Left lung (tissue), 10 donors: ENCODE results near the gene LPAR2. TPM values are rescaled to one million over a fixed set of nuclear protein-coding genes. Genes with fewer than 3 reads are reported as not detected.
"Not testable (repeated sequence)": the region's sequence is repeated elsewhere in the genome, so short reads cannot be mapped to it uniquely, and the experiment has no call there.

ENCODE experiments used
- ATAC-seq: fragments of 200-7000 bp; cut with Tn5 transposase; one replicate; pipeline ENCODE4 v1.9.1; 2020; ENCODE audit warnings: moderate library complexity
- DNase-seq, 4 donors: peaks; one replicate each; pipeline ENCODE4 v3.0.0-alpha.2; 2013 to 2020
- H3K27ac ChIP-seq, 2 donors: fragments of 200-600 bp; sonication (generic) in 1 of 2; one replicate each; pipeline versions ENCODE4 v1.5.0 to v1.8.0; 2020 to 2021
- H3K27me3 ChIP-seq, 2 donors: fragments of 200-600 bp; sonication (generic) in 1 of 2; one replicate each; pipeline versions ENCODE4 v1.5.0 to v1.8.0; 2020 to 2021
- H3K36me3 ChIP-seq, 2 donors: fragments of 200-600 bp; sonication (generic) in 1 of 2; one replicate each; pipeline versions ENCODE4 v1.5.0 to v1.8.0; 2020 to 2021
- H3K4me1 ChIP-seq, 2 donors: fragments of 200-600 bp; one replicate each; pipeline ENCODE4 v1.8.0; 2021
- H3K4me3 ChIP-seq, 2 donors: fragments of 200-600 bp; sonication (generic) in 1 of 2; one replicate each; pipeline versions ENCODE4 v1.5.0 to v1.8.0; 2020 to 2021; ENCODE audit warnings: mild to moderate bottlenecking in 1 of 2
- H3K9me3 ChIP-seq, 2 donors: fragments of 200-600 bp; sonication (generic) in 1 of 2; one replicate each; pipeline versions ENCODE4 v1.5.0 to v1.8.0; 2020 to 2021
- intact Hi-C, 2 donors: fragments of 100-400 bp; cut with DNase I; formaldehyde crosslinking; loops; one replicate each; pipeline versions ENCODE4 v1.11.2 to v1.14.2; 2022
- polyA plus RNA-seq, 6 donors: library from polyadenylated mRNA; unstranded; fragments of 120-200 nt; gene quantifications; one replicate each; pipeline ENCODE4 v1.2.1, GENCODE V29; 2013; ENCODE audit not compliant: insufficient read length in 6 of 6
- total RNA-seq, 2 donors: library from RNA; stranded (reverse); fragmentation: NEBNext Ultra II Directional; extraction: Animal tissue kit (Norgen Biotek cat#: 25700); gene quantifications; one replicate each; pipeline ENCODE4 v1.2.1, GENCODE V29; 2021
- TF ChIP-seq, protein P1 (sequence below), 2 donors: fragments of 200-600 bp; sonication (generic) in 1 of 2; IDR thresholded peaks; one replicate each; pipeline versions ENCODE4 v1.5.0 to v1.8.0; 2021; ENCODE audit warnings: antibody characterized with exemption in 2 of 2
- donor health status: DM: no; HTN: yes; CAD: no.
- donor health status: DM: no; HTN: no; CAD: no.

The LPAR2 gene
- total and polyA plus RNA-seq, 8 donors: 16.1 to 60.8 (median 41.6) TPM

DNA sequence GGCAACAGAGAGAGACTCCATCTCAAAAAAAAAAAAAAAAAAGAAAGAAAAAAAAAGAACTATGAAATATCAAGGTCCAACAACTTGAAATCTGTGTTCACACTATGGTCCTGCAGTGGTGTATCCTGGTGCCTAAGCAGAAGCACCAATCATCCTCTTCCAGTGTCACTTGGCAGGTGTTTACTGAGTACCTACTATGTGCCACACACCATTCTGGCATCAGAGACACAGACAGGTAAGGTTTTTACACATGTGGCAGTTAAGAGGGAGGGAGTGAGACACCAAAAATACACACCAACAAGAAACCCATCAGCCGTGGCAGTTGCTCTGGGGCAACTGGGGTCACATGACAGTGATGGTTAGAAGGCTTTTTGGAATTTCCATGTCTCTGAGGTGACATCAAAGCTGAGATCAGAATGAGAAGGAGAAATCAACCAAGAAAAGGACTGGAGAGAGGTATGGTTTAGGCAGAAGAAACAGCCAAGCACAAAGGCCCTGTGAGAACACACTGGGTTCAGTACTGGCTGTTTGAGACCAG, 27.2 kb downstream of the LPAR2 start:
- ATAC-seq (no peak), DNase-seq (peak in 1 of 4 donors; percentile 1)
- intact Hi-C loops: no loop called here
- H3K9me3 ChIP-seq: no peaks in the 10 kb centered on the region
- peaks cover 0 to 1% of the 10 kb centered on the region in 2 donors for H3K4me1 ChIP-seq
- no peak overlapping the region for H3K27ac ChIP-seq
- no peaks in the 10 kb centered on the region for H3K36me3 ChIP-seq
- no peaks in the 10 kb centered on the region for H3K27me3 ChIP-seq
- no peak overlapping the region for H3K4me3 ChIP-seq
- TF ChIP-seq, protein P1, sequence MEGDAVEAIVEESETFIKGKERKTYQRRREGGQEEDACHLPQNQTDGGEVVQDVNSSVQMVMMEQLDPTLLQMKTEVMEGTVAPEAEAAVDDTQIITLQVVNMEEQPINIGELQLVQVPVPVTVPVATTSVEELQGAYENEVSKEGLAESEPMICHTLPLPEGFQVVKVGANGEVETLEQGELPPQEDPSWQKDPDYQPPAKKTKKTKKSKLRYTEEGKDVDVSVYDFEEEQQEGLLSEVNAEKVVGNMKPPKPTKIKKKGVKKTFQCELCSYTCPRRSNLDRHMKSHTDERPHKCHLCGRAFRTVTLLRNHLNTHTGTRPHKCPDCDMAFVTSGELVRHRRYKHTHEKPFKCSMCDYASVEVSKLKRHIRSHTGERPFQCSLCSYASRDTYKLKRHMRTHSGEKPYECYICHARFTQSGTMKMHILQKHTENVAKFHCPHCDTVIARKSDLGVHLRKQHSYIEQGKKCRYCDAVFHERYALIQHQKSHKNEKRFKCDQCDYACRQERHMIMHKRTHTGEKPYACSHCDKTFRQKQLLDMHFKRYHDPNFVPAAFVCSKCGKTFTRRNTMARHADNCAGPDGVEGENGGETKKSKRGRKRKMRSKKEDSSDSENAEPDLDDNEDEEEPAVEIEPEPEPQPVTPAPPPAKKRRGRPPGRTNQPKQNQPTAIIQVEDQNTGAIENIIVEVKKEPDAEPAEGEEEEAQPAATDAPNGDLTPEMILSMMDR (IDR thresholded peaks at IDR 0.05): no peak

DNA sequence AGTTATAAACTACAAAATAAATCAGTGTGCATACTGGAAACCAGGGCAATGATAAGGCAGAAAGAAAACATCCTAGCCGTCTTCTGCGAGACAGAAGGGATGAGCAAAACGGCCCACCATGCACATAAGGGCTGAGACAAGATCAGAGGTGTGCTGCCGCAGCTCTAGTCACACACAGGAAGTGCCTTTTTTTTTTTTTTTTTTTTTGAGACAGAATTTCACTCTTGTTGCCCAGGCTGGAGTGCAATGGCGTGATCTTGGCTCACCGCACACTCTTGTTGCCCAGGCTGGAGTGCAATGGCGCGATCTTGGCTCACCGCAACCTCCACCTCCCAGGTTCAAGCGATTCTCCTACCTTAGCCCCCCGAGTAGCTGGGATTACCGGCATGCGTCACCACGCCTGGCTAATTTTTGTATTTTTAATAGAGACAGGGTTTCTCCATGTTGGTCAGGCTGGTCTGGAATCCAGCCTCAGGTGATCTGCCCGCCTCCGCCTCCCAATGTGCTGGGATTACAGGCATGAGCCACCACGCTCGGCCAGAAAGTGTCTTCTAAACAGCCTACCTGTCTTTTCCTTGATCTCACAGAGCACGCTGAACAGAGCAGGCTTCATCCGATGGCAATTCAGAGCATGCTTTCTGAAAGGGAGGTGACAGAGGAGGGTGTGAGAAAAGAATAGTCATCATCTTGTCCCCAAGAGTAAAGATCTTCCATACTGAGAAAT, 29.1 kb downstream of the LPAR2 start:
- intact Hi-C loops, H3K4me3 ChIP-seq, ATAC-seq, H3K36me3 ChIP-seq, H3K9me3 ChIP-seq, H3K27me3 ChIP-seq: not testable (repeated sequence)
- H3K27ac ChIP-seq: peak overlapping the region in 1 of 2 donors; percentile 18
- peaks cover 6 to 18% of the 10 kb centered on the region in 2 donors for H3K4me1 ChIP-seq
- DNase-seq: peak in 1 of 4 donors; percentile 33

DNA sequence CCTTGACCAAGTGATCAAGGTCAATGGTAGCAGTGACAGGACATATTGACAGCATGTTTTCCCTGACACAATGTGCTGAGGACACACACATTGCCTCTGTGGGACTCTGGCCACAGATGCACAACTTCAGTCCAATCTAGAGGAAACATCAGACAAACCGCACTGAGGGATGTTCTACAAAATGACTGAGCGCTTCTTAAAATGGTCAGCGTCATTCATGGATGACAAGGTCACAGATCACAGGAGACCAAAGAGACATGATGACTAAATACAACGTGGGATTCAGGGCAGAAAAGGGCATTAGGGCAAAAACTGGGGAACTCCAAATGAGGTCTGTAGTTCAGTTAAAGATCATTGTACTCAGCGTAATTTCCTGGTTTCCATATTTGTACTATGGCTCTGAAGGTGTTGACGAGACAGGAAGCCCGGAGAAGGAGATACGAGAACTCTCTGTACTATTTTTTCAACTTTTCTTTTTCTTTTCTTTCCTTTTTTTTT, 30.2 kb downstream of the LPAR2 start:
- Histone ChIP-seq H3K4me1 (peaks cover 6 to 18% of the 10 kb centered on the region in 2 donors), H3K27me3 (no peaks in the 10 kb centered on the region), H3K9me3 (no peaks in the 10 kb centered on the region), H3K36me3 (no peaks in the 10 kb centered on the region), H3K27ac (peak overlapping the region in 1 of 2 donors; percentile 10), H3K4me3 (no peak overlapping the region)
- TF ChIP-seq, protein P1 (IDR thresholded peaks at IDR 0.05): no peak
- intact Hi-C loops: no loop called here
- ATAC-seq (no peak), DNase-seq (no peak)

DNA sequence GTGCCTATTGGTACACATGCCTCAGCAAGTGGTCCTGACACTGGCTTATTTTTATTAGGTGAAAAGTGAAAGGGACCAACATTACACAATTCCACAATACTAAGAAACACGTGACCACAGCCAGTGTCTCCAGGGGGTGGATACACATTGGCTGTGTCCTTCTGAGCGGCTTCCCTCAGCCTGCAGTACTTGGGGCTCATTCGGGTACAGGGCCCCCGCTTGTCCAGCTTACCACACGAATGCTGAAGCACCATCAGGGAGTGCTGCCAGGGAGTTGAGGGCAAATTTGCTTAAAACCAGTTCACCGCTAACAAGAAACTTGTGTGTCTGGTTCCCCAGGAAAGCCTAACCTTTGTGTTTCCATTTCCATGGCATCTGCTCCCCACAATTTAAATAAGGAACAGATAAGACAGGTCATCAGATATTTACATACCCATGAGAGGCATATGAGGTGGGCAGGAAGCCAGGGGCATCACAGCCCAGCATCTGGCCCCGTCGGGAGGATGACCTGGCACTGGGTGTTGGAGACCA, 32.8 kb downstream of the LPAR2 start:
- peak; percentile 28 to 89 (median 50) for DNase-seq

DNA sequence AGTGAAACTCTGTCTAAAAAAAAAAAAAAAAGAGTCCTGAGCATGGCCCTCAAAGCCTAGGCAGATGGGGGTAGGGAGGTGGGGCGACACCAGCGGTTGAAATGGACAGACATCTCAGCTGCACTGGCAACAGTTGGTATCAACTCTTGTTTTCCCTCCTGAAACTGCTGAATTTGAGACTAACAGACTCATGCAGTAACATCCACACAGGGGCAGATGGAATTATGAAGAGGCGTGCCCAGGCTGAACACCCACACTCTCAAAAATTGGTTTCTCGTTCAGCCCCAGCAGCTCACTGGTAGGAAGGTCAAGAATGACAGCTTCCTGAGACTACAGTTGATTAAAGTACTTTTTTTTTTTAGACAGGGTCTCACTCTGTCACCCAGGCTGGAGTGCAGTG, 33.6 kb downstream of the LPAR2 start:
- Histone ChIP-seq H3K4me3 (no peak overlapping the region), H3K27me3 (no peaks in the 10 kb centered on the region), H3K36me3 (no peaks in the 10 kb centered on the region), H3K27ac (peak overlapping the region in 1 of 2 donors; percentile 34), H3K4me1 (peaks cover 10 to 35% of the 10 kb centered on the region in 2 donors), H3K9me3 (no peaks in the 10 kb centered on the region)
- no peak for ATAC-seq
- TF ChIP-seq, protein P1 (IDR thresholded peaks at IDR 0.05): no peak
- intact Hi-C loops: no loop called here
- no peak for DNase-seq

More for the DNA sequence above, 32.8 kb downstream of the LPAR2 start:
- Histone ChIP-seq H3K27me3 (no peaks in the 10 kb centered on the region), H3K4me3 (no peak overlapping the region), H3K36me3 (no peaks in the 10 kb centered on the region), H3K27ac (peak overlapping the region; percentile 17 to 34), H3K4me1 (peaks cover 10 to 35% of the 10 kb centered on the region in 2 donors), H3K9me3 (no peaks in the 10 kb centered on the region)
- TF ChIP-seq, protein P1 (IDR thresholded peaks at IDR 0.05): no peak
- ATAC-seq: peak; percentile 80
- intact Hi-C loops: no loop called here
